A549 treated with RU486 at 1 μM for 4 hours (cell line): ENCODE results near the gene JOSD1. TPM values are rescaled to one million over a fixed set of nuclear protein-coding genes. Genes with fewer than 3 reads are reported as not detected.

Experiments used
- total RNA-seq: library from RNA; stranded (reverse); fragments of 200-300 nt; extraction: Qiagen RNA extraction; gene quantifications from 5 replicates; pipeline ENCODE4 v1.2.3, GENCODE V29; 2022; ENCODE audit warnings: low read depth

The JOSD1 gene
- 26.5 to 31.2 TPM (median 29.4 TPM) in 5 replicates for total RNA-seq

DNA sequence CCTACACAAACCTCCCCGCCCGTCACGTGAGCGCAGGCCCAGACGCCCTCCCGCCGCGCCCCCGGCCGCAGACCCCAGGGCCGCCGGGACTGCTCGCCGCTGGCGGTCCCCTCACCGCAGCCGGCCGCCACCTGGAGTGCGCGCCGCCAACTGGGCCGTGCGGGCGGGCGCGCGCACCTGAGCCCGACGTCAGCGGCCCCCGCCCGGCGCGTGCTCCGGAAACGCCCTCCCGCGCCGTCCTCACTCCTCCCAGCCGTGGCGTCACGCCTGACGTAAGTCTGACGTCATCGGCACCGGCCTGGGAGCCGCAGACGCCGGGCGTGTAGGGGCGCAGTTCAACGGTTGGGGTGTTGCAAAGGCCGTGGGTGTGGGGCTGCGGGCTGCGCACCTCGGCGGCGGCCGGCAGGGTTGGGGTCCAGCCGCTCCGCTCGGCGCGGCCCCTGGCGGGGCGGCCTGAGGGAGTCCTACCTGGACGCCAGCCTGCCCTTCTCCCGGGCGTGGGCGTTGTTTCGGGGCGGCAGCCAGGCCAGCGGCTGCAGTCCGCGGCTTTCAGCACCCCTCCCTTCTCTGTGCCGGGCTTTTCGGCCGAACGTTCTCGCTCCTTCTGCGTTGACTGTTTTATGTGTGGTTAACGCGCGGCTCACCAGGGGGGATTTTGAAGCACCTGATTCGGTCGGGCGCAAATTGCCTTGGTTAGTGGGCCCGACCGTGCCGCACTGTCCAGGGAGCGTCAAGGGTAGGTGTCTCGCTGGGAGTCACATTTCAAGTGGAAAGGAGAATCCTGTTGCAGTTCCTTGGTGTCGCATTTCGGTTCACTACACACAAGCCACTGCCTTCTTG, at the start of gene JOSD1:
Gene JOSD1, minus strand, starts transcription at position 155 of the 840 bp plus-strand sequence. CDS start 956 bp downstream, outside the sequence.

DNA sequence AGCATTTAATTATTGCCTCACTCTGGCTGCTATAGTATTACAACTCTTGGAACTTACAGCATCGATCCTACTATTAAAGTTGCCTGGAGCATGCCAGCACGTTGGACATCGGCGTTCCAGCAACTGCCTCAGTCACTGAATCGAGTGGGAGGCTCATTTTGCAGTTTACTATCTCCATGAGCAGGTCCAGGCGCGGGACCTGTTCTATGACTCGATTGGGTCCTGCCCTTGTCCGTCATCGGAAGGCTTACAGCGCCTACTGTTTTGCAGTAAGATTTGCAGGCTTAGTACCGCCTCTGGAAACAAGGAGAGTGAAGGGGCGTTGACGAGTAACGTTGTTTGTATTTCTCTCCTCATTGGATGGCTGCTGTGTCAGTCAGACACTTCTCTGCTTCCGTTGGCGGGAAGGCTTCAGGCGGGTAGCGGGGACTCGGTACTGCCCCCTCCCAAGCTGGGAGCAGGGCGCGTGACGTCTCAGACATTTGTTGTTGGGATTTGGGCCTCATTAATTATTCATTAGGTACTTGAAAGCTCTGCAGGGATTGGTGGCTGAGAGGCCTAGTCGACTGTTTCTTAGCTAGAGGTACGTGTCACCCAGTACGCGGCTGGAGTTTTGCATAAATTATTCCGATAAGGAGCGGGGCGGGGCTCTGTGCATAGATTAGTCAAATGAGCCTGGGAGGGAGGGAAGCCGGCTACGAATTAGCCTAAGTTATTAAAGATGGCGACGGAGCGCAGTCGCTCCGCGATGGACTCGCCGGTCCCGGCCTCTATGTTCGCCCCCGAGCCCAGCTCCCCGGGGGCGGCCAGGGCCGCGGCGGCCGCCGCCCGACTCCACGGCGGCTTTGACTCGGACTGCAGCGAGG, 4.7 kb upstream of the JOSD1 start, which contains the start of gene GTPBP1:
Gene GTPBP1, plus strand, starts transcription at position 710 of the 866 bp plus-strand sequence. Its CDS starts 12 bp downstream, at position 722.

DNA sequence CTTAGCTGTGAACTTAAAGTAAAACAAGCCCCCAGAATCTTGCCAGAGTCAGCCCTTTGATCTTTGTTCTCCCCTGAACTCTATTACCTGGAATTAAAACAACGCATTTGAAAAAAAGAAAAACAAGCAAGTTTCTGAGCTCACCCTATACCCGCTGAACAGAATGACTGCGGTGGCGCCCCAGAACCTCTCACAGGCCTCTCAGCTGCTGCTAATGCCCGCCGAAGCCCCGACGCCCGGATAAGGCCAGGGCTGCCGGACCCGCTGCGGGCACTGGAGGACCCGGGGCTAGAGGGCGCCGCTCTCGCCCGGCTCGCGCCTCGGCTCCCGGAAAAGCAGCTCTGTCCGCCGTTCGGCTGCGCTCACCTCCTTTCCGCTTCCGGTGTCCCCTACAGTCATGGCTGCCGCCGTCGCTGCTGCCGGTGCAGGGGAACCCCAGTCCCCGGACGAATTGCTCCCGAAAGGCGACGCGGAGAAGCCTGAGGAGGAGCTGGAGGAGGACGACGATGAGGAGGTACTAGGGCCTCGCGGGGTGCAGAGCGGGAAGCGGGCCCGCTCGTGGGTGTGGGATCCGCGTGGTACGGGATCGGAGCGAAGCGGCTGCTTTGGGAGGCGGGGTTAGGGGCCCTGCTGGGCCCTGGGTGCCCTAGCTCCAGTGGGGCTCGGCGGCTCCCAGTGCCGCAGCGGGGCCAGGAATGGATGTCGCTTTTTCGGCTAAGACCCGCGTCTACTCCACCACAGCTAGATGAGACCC, 19.0 kb downstream of the JOSD1 start, which contains the start of gene TOMM22:
Gene TOMM22, plus strand, starts transcription at position 376 of the 754 bp plus-strand sequence. Its CDS starts 22 bp downstream, at position 398.

DNA sequence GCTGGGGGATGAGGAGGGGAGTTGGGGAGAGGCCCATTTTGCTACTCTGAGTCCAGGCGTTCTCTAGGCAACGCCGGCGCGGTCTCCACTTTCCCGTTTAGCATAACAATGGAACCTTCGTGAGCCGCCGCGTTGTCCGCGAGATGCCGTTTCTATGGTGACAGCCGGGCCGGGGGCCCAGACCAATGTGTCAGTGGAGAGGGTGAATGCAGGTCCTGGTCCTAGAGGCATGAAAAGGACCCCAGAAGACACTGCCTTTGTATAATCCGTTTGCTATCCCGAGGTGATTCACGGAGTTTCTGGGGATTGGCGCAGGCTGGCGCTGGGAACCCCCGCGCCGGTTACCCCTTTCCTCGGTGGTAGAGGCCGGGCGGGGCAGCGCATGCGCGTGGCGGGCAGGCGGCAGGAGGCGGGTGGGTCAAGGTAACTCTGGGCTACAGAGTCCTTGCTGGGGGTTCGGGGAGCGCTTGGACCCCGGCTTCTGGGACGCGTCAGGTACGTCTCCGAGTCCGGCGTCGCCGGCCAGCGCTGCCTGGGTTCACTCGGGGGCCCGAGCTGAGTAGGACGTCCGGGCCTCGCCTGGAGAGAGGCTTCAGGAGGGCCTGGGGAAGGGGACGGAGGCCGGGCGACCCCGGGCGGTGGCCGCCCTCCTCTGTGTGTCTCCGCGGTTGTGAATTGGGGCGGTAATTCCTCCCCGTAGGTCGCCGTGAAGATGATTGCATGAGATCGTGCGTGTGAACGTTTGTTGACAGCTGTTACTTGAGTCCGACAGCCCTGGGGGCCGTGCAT, 44.3 kb downstream of the JOSD1 start, which contains the start of the genes CBY1 and FAM227A:
Gene CBY1, plus strand, starts transcription at position 383 of the 789 bp plus-strand sequence. CDS start 11,417 bp downstream, outside the sequence.
Gene FAM227A, minus strand, starts transcription at position 137 of the 789 bp plus-strand sequence. CDS start 6,224 bp downstream, outside the sequence.

Other genes starting within 250 kb of the JOSD1 start
- 0.09 to 0.16 TPM (median 0.13 TPM) in 5 replicates for gene KCNJ4, start 245.7 kb downstream of the JOSD1 start, total RNA-seq
- gene KDELR3, start 232.8 kb downstream of the JOSD1 start, total RNA-seq: 18.6 to 19.9 TPM (median 19.6 TPM) in 5 replicates
- 70.5 to 93.1 TPM (median 89.9 TPM) in 5 replicates for gene DDX17, start 194.6 kb downstream of the JOSD1 start, total RNA-seq
- 2.6 to 6.1 TPM (median 5.0 TPM) in 5 replicates for gene DMC1, start 130.8 kb downstream of the JOSD1 start, total RNA-seq
- gene FAM227A, start 44.6 kb downstream of the JOSD1 start, total RNA-seq: 0.42 to 0.75 TPM (median 0.71 TPM) in 5 replicates
- 13.4 to 19.2 TPM (median 15.1 TPM) in 5 replicates for gene CBY1, start 44.3 kb downstream of the JOSD1 start, total RNA-seq
- gene TOMM22, start 19.0 kb downstream of the JOSD1 start, total RNA-seq: 68.5 to 92.7 TPM (median 75.9 TPM) in 5 replicates
- 7.6 to 10.5 TPM (median 9.2 TPM) in 5 replicates for gene GTPBP1, start 5.0 kb upstream of the JOSD1 start, total RNA-seq
- gene SUN2, start 55.1 kb upstream of the JOSD1 start, total RNA-seq: 22.9 to 37.2 TPM (median 33.4 TPM) in 5 replicates
- 8.0 to 11.6 TPM (median 10.5 TPM) in 5 replicates for gene DNAL4, start 93.2 kb upstream of the JOSD1 start, total RNA-seq
- 10.0 to 14.7 TPM (median 11.2 TPM) in 5 replicates for gene NPTXR, start 143.1 kb upstream of the JOSD1 start, total RNA-seq
- gene CBX6, start 171.3 kb upstream of the JOSD1 start, total RNA-seq: 27.3 to 33.9 TPM (median 31.3 TPM) in 5 replicates